SK-N-SH treated with all-trans-retinoic acid at 6 μM for 48 hours (cell line): ENCODE results near the gene DHCR7.

ENCODE experiments used
- ATAC-seq: fragments of 200-7000 bp; cut with Tn5 transposase; 3 replicates; pipeline ENCODE4 v1.9.1; 2020; ENCODE audit warnings: mild to moderate bottlenecking, moderate library complexity
- ARNTL ChIP-seq: fragments of 450-650 bp; formaldehyde crosslinking; IDR thresholded peaks from 2 replicates; pipeline ENCODE4 v1.5.0; 2020; ENCODE audit warnings: low read depth, mild to moderate bottlenecking, moderate library complexity, borderline replicate concordance
- BACH2 ChIP-seq: fragments of 250-450 bp; sonication (Bioruptor Pico); IDR thresholded peaks from 2 replicates; pipeline ENCODE4 v1.9.0; 2021; ENCODE audit warnings: mild to moderate bottlenecking, borderline replicate concordance
- CSDC2 ChIP-seq: fragments of 250-450 bp; sonication (Bioruptor Pico); IDR thresholded peaks from 2 replicates; pipeline ENCODE4 v1.5.0; 2020; ENCODE audit warnings: mild to moderate bottlenecking, moderate library complexity
- CSRNP3 ChIP-seq: fragments of 250-450 bp; sonication (Bioruptor Pico); IDR thresholded peaks from 2 replicates; pipeline ENCODE4 v1.5.1; 2021; ENCODE audit warnings: mild to moderate bottlenecking, moderate library complexity
- ESRRG ChIP-seq: fragments of 250-450 bp; sonication (Bioruptor Pico); IDR thresholded peaks from 2 replicates; pipeline ENCODE4 v1.6.1; 2021; ENCODE audit warnings: mild to moderate bottlenecking
- GLIS3 ChIP-seq: fragments of 250-450 bp; sonication (Bioruptor Pico); IDR thresholded peaks from 2 replicates; pipeline ENCODE4 v1.5.0; 2020; ENCODE audit warnings: mild to moderate bottlenecking, moderate library complexity
- ISL1 ChIP-seq: fragments of 250-450 bp; sonication (Bioruptor Pico); IDR thresholded peaks from 2 replicates; pipeline ENCODE4 v2.1.2; 2022; ENCODE audit warnings: mild to moderate bottlenecking, moderate library complexity
- OSR1 ChIP-seq: fragments of 250-450 bp; sonication (Bioruptor Pico); IDR thresholded peaks from 2 replicates; pipeline ENCODE4 v1.8.0; 2022; ENCODE audit warnings: moderate library complexity, mild to moderate bottlenecking, inconsistent platforms
- POU6F1 ChIP-seq: fragments of 250-450 bp; sonication (Bioruptor Pico); IDR thresholded peaks from 2 replicates; pipeline ENCODE4 v1.8.0; 2021; ENCODE audit warnings: low read depth, mild to moderate bottlenecking, moderate library complexity, borderline replicate concordance
- PPARA ChIP-seq: fragments of 250-450 bp; sonication (Bioruptor Pico); IDR thresholded peaks from 2 replicates; pipeline ENCODE4 v1.5.0; 2020; ENCODE audit warnings: mild to moderate bottlenecking, borderline replicate concordance
- RARB ChIP-seq: fragments of 250-450 bp; sonication (Bioruptor Pico); IDR thresholded peaks from 2 replicates; pipeline ENCODE4 v1.8.0; 2021; ENCODE audit warnings: mild to moderate bottlenecking, moderate library complexity
- SNAI2 ChIP-seq: fragments of 250-450 bp; sonication (Bioruptor Pico); IDR thresholded peaks from 2 replicates; pipeline ENCODE4 v1.5.0; 2020; ENCODE audit warnings: mild to moderate bottlenecking, moderate library complexity
- TCF4 ChIP-seq: fragments of 250-450 bp; sonication (Bioruptor Pico); IDR thresholded peaks from 2 replicates; pipeline ENCODE4 v1.8.0; 2021; ENCODE audit warnings: mild to moderate bottlenecking, moderate library complexity, borderline replicate concordance
- TOX ChIP-seq: fragments of 250-450 bp; sonication (Bioruptor Pico); IDR thresholded peaks from 2 replicates; pipeline ENCODE4 v1.8.0; 2021; ENCODE audit warnings: mild to moderate bottlenecking, moderate library complexity, borderline replicate concordance
- ZC3H10 ChIP-seq: fragments of 250-450 bp; sonication (Bioruptor Pico); IDR thresholded peaks from 2 replicates; pipeline ENCODE4 v1.5.1; 2021; ENCODE audit warnings: mild to moderate bottlenecking, moderate library complexity
- ZFP3 ChIP-seq: fragments of 250-450 bp; sonication (Bioruptor Pico); IDR thresholded peaks from 2 replicates; pipeline ENCODE4 v1.5.0; 2020; ENCODE audit warnings: mild to moderate bottlenecking, moderate library complexity
- ZNF565 ChIP-seq: fragments of 450-650 bp; formaldehyde crosslinking; conservative IDR thresholded peaks from 2 replicates; pipeline ENCODE4 v1.5.0; 2020; ENCODE audit warnings: low read depth, mild to moderate bottlenecking, moderate library complexity
- ZNF8 ChIP-seq: fragments of 450-650 bp; formaldehyde crosslinking; IDR thresholded peaks from 2 replicates; pipeline ENCODE4 v1.5.0; 2020; ENCODE audit warnings: mild to moderate bottlenecking, moderate library complexity
- TF ChIP-seq, protein P1 (sequence below): fragments of 250-450 bp; sonication (Bioruptor Pico); IDR thresholded peaks from 2 replicates; pipeline ENCODE4 v1.8.0; 2020; ENCODE audit warnings: mild to moderate bottlenecking, moderate library complexity, borderline replicate concordance
- TF ChIP-seq, protein P2 (sequence below): fragments of 250-450 bp; sonication (Bioruptor Pico); IDR thresholded peaks from 2 replicates; pipeline ENCODE4 v1.5.1; 2020; ENCODE audit warnings: low read depth, mild to moderate bottlenecking, moderate library complexity

DHCR7 gene

DNA sequence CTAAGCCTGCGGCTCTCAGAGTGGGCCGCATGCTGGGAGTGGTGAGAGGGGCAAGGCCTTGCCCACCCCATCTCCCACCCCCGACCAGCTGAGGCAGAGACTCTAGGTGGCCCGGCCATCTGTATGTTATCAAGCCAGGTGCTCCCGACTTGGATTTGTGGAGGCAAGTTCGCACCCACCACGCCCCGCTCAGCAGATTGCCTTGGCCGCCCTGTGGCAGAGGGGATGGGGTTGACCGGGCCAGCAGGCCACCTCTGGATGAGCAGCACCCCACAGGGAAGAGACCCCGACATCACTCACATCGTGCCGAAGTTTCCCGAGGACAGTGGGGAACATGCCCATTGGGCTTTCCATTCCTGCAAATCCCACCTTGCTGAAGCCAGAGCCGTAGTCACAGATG is 40.8 kb downstream of the DHCR7 start:
- TF ChIP-seq CSDC2 (CRISPR knock-in tag) (no peak), ZFP3 (CRISPR knock-in tag) (no peak), RARB (CRISPR knock-in tag) (no peak), TOX (CRISPR knock-in tag) (no peak), POU6F1 (CRISPR knock-in tag) (no peak), OSR1 (CRISPR knock-in tag) (no peak), SNAI2 (CRISPR knock-in tag) (no peak), ESRRG (CRISPR knock-in tag) (no peak), TCF4 (CRISPR knock-in tag) (no peak), ZNF8 (CRISPR knock-in tag) (no peak), ISL1 (CRISPR knock-in tag) (no peak), BACH2 (no peak), ZC3H10 (no peak), GLIS3 (CRISPR knock-in tag) (no peak), PPARA (CRISPR knock-in tag) (no peak), CSRNP3 (CRISPR knock-in tag) (no peak)
- TF ChIP-seq, protein P1, sequence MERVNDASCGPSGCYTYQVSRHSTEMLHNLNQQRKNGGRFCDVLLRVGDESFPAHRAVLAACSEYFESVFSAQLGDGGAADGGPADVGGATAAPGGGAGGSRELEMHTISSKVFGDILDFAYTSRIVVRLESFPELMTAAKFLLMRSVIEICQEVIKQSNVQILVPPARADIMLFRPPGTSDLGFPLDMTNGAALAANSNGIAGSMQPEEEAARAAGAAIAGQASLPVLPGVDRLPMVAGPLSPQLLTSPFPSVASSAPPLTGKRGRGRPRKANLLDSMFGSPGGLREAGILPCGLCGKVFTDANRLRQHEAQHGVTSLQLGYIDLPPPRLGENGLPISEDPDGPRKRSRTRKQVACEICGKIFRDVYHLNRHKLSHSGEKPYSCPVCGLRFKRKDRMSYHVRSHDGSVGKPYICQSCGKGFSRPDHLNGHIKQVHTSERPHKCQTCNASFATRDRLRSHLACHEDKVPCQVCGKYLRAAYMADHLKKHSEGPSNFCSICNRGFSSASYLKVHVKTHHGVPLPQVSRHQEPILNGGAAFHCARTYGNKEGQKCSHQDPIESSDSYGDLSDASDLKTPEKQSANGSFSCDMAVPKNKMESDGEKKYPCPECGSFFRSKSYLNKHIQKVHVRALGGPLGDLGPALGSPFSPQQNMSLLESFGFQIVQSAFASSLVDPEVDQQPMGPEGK (CRISPR knock-in tag) = no peak
- ATAC-seq = no peak

- TF ChIP-seq, protein P1 (CRISPR knock-in tag) = no peak
- TF ChIP-seq TCF4 (CRISPR knock-in tag) = no peak
- TF ChIP-seq ZFP3 (CRISPR knock-in tag) = no peak
- no peak for TF ChIP-seq TOX (CRISPR knock-in tag)
- no peak for TF ChIP-seq BACH2
- no peak for TF ChIP-seq ZC3H10
- TF ChIP-seq PPARA (CRISPR knock-in tag) = no peak
- no peak for TF ChIP-seq SNAI2 (CRISPR knock-in tag)
- TF ChIP-seq GLIS3 (CRISPR knock-in tag) = no peak
- TF ChIP-seq, all 23 proteins: peak for 0
- no peak for ATAC-seq
Measured at GRCh38 chr11:71406681-71407080, 41.5 kb downstream of the DHCR7 start.

- TF ChIP-seq ARNTL (CRISPR knock-in tag) = no peak
- no peak for TF ChIP-seq TCF4 (CRISPR knock-in tag)
- TF ChIP-seq ZC3H10 = no peak
- no peak for TF ChIP-seq ISL1 (CRISPR knock-in tag)
- TF ChIP-seq TOX (CRISPR knock-in tag) = no peak
- no peak for TF ChIP-seq ZNF8 (CRISPR knock-in tag)
- TF ChIP-seq RARB (CRISPR knock-in tag) = no peak
- TF ChIP-seq SNAI2 (CRISPR knock-in tag) = no peak
- TF ChIP-seq PPARA (CRISPR knock-in tag) = no peak
- TF ChIP-seq ZNF565 (CRISPR knock-in tag) = no peak
- TF ChIP-seq, protein P2, sequence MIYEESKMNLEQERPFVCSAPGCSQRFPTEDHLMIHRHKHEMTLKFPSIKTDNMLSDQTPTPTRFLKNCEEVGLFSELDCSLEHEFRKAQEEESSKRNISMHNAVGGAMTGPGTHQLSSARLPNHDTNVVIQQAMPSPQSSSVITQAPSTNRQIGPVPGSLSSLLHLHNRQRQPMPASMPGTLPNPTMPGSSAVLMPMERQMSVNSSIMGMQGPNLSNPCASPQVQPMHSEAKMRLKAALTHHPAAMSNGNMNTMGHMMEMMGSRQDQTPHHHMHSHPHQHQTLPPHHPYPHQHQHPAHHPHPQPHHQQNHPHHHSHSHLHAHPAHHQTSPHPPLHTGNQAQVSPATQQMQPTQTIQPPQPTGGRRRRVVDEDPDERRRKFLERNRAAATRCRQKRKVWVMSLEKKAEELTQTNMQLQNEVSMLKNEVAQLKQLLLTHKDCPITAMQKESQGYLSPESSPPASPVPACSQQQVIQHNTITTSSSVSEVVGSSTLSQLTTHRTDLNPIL (CRISPR knock-in tag) = no peak
- TF ChIP-seq ZFP3 (CRISPR knock-in tag) = no peak
- no peak for ATAC-seq
Measured at GRCh38 chr11:71404209-71404608, 44.0 kb downstream of the DHCR7 start.
